Rectal smooth muscle tissue (tissue), 1 donor: Measurements from ENCODE around the gene ANO2.

Source experiments
- H3K27ac ChIP-seq: one replicate; pipeline ENCODE4 v1.7.0; 2013; ENCODE audit warnings: low read depth, low read length, inconsistent platforms
- H3K27me3 ChIP-seq: one replicate; pipeline ENCODE4 v1.7.0; 2013; ENCODE audit warnings: low read length; ENCODE audit not compliant: control insufficient read depth, insufficient read depth
- H3K36me3 ChIP-seq: one replicate; pipeline ENCODE4 v1.7.0; 2013; ENCODE audit warnings: low read length; ENCODE audit not compliant: control insufficient read depth, insufficient read depth
- H3K4me1 ChIP-seq: one replicate; pipeline ENCODE4 v1.7.0; 2013; ENCODE audit warnings: low read length; ENCODE audit not compliant: control insufficient read depth, insufficient read depth
- H3K4me3 ChIP-seq: one replicate; pipeline ENCODE4 v1.7.0; 2013; ENCODE audit warnings: low read length
- H3K9ac ChIP-seq: one replicate; pipeline ENCODE4 v1.7.0; 2013; ENCODE audit warnings: low read length

Gene ANO2

DNA sequence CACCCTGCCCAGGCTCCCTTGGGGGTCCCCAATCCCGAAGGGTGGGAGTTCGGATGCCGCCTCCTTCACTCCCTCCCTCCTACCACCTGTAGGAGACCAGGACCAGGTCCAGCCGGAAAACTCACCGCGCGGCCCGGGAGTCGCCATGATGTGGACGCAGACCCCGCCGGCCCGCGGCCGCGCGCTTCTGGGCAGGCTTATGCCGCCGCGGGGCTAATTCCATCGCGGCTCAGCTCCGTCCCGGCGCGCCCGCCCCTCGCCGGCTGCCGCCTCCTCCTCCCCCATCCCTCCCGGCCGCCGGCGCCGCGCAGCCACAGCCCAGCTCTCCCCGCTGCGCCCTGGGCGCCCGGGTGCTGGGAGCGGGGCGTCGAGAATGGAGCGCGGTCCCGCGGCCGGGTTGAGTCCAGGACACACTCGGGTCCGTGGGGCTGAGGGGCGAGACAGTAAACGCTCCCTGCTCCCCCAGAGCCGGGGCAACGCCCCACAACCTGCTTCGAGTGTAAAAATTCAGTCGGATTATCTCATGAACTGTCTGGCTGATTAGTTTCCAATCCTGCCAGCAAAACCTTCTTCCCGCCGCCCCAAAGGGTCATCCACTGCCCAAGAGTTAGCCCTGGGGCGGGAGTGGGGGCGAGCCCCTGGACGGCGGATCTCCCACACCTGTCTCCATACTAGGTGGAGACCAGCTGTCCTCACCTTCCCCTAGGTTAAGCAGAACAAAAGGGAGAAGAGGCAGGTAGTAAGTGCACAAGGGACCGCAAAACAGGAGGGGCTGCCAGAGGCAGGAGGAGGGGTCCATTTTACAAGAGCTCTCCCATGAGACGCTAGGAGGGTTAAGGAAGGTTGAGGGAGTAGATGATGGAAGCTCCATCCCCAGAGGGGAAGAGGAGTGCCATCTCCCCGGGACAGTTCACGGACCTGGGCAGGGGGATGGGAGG, at the start of gene ANO2:
Gene ANO2, minus strand, starts transcription at position 189 of the 938 bp plus-strand sequence. Its CDS starts 42 bp downstream, at position 147.
- Histone ChIP-seq H3K27ac (no peak within 1 kb of the TSS), H3K27me3 (no peaks in the 10 kb centered on the region), H3K4me3 (peak within 1 kb of the TSS; percentile 54), H3K9ac (no peak within 1 kb of the TSS), H3K36me3 (no peaks in the 10 kb centered on the region), H3K4me1 (no peaks in the 10 kb centered on the region)

DNA sequence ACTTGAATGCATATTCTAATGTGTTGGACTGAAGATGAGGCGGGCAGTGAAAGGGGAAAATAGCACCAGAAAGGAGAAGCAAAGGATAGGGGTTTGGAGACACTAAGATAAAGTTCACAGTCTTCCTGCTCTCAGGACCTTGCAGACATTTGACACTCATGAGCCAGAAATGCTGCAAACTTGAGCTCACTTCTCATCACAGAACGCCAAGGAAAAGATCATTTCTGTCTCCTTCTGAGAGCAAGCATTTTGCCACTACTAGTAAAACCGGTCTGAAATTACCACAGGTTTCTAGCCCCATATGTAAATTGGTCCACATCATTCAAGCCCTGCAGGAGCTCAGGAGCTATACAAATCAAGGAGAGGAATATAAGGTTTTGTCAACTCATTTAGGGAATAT, 44.6 kb upstream of the ANO2 start:
- Histone ChIP-seq H3K4me3 (no peak overlapping the region), H3K36me3 (no peaks in the 10 kb centered on the region), H3K27ac (no peak overlapping the region), H3K9ac (no peak overlapping the region), H3K27me3 (no peaks in the 10 kb centered on the region), H3K4me1 (peaks cover 10% of the 10 kb centered on the region)

DNA sequence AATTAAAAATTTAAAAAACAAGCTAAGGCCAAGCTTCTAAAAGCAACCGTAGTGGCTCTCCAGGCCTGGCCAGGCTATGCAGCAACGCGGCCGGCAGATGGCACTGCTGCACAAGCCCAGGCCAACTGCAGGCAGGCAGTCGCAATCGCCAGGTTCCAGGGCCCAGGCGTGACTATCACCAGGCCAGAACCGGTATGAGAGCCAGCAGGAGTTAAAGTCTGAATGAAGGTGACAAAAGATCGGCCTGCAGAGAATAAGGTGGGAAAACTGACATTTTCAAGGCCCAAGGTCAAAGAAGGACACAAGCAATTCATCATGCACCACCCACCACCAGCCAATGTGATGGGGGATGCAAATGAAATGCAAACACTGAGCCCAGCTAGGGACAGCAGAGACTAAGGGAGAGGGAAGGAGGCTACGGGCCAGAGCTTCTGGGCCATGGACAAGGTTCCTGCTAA, 43.6 kb upstream of the ANO2 start:
- Histone ChIP-seq H3K9ac (no peak overlapping the region), H3K27ac (peak overlapping the region; percentile 2), H3K36me3 (no peaks in the 10 kb centered on the region), H3K4me1 (peaks cover 10% of the 10 kb centered on the region), H3K27me3 (no peaks in the 10 kb centered on the region), H3K4me3 (no peak overlapping the region)

DNA sequence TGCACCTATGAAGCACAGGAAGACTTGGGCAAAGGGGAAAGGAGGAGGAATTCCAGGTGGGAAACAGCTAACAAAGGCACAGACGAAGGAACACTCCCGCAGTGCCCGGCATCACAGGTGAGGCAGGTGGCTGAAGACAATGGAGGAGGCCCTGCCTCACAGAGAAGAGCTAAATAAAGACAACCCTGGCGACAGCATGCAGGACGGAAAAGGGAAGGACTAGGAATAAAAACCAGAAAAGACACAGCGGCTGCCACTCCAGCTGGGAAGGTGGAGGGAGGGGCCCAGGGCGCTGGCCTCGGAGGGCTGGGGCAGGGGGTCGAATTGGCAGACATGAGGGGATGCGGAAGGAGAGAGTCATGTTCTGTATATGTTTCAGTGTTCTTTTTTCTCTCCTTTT, 43.0 kb upstream of the ANO2 start:
- Histone ChIP-seq H3K27ac (peak overlapping the region; percentile 50), H3K4me1 (peaks cover 10% of the 10 kb centered on the region), H3K9ac (no peak overlapping the region), H3K27me3 (no peaks in the 10 kb centered on the region), H3K36me3 (no peaks in the 10 kb centered on the region), H3K4me3 (no peak overlapping the region)

DNA sequence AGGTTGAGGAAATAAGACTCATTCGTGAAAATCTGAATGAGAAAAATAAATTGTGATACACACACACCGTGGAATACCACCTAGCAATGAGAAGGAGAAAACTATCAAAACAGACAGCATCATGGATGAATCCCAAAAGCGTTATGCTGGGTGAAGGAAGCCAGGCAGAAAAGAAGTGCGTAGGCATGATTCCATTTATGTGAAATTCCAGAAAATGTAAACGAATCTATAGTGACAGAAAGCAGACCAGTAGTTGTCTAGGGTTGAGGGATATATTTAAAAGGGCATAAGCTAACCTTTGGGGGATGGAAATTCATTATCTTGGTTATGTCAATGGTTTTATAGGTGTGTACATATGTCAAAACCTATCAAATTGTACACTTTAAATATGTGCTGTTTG, 42.5 kb upstream of the ANO2 start:
- Histone ChIP-seq H3K9ac (no peak overlapping the region), H3K27ac (peak overlapping the region; percentile 19), H3K27me3 (no peaks in the 10 kb centered on the region), H3K4me1 (peaks cover 10% of the 10 kb centered on the region), H3K4me3 (no peak overlapping the region), H3K36me3 (no peaks in the 10 kb centered on the region)

DNA sequence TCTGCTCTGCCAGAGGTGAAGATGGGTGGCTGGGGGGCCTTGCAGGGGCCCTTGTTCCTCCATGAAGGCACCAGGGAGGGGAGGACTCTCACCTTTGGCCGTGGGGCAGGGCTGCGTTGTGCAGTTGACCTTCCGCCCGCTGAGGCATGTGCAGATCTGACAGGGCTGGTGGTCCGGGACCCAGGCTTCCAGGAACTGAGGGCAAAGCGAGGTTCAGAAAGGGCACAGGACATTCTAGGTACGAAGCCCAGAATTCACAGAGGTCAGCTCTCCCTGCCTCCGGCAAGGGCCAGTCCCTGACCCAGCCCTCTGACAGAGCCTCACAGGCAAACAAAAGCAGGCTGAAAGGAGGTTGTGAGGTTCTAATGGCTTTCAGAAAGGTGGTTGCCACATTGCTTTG, 40.4 kb upstream of the ANO2 start:
- Histone ChIP-seq H3K36me3 (no peaks in the 10 kb centered on the region), H3K4me3 (no peak overlapping the region), H3K4me1 (peaks cover 10% of the 10 kb centered on the region), H3K27ac (no peak overlapping the region), H3K9ac (no peak overlapping the region), H3K27me3 (no peaks in the 10 kb centered on the region)

DNA sequence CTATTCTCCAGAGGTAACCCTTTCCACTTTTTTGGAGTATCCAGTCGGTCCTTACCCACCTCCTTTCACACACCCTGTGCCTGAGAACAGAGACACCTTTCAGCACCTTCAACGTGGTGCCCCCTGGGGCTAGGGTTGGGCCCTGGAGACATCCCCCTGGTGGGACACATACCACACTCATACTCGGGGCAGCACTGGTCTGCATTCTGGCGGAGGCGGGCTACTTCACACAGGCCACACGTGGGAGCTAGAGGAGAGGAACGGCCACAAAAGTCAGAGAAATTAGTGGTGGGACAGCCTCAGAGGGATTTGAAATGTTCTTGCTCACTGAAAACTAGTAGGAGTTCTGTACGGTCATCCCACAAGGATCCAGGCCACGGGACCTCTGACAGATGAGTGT, 39.8 kb upstream of the ANO2 start:
- no peak overlapping the region for H3K4me3 ChIP-seq
- H3K27me3 ChIP-seq, result no peaks in the 10 kb centered on the region
- H3K9ac ChIP-seq, result no peak overlapping the region
- H3K36me3 ChIP-seq, result no peaks in the 10 kb centered on the region
- H3K27ac ChIP-seq, result no peak overlapping the region
- H3K4me1 ChIP-seq, result peaks cover 10% of the 10 kb centered on the region

DNA sequence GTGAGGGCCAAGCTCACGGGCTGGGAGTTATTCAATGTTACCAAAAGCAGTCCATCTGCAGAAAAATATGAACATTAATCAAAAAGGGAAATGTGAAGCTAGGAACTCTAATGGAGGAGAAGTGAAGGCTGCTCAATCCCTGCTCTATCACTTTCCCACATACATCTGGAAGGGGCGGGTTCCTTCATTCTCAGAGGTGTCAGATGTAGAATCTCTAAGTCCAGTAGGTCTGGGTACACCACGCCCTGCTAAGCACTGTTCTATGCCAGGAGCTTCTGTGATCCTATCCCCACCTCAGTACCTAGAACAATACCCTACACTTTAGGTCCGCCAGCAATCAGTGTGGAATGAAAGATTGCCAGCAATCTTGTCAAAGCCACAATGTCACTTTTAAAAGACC, 37.0 kb upstream of the ANO2 start:
- Histone ChIP-seq H3K27ac (no peak overlapping the region), H3K4me1 (peaks cover under 1% of the 10 kb centered on the region), H3K36me3 (no peaks in the 10 kb centered on the region), H3K4me3 (no peak overlapping the region), H3K27me3 (no peaks in the 10 kb centered on the region), H3K9ac (no peak overlapping the region)

DNA sequence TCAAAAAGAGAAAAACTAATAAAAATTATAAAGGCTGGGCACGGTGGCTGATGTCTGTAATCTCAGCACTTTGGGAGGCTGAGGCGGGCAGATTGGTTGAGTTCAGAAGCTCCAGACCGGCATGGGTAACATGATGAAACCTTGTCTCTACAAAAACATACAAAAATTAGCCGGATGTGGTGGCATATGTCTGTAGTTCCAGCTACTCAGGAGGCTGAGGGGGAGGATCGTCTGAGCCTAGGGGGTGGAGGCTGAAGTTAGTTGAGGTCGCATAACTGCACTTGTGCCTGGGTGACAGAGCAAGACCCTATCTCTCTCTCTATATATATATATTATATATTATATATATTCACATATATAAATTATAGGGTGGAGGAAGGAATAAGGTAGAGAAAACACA, 32.5 kb upstream of the ANO2 start:
- H3K9ac ChIP-seq, result no peak overlapping the region
- no peak overlapping the region for H3K27ac ChIP-seq
- H3K36me3 ChIP-seq, result no peaks in the 10 kb centered on the region
- H3K4me3 ChIP-seq, result no peak overlapping the region
- H3K27me3 ChIP-seq, result no peaks in the 10 kb centered on the region
- H3K4me1 ChIP-seq, result no peaks in the 10 kb centered on the region

DNA sequence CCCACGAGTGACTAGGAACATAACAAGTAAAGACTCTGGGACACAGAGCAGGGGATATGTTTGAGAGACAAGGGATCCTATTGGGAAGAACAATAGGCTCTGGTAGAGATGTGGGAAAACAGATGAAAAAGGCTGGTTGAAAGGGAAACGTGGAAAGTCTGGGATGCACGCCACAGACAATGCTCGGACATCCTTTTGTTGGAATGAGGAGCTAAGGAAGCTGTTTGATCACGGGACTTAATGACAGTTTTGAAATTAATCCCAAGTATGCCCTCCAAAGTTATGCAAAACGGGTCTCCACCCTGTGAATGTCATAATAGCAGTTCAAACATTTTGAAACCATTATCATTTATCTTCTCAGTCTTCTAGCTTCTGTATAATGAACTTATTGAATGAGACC, 31.7 kb upstream of the ANO2 start:
- no peak overlapping the region for H3K4me3 ChIP-seq
- no peak overlapping the region for H3K27ac ChIP-seq

DNA sequence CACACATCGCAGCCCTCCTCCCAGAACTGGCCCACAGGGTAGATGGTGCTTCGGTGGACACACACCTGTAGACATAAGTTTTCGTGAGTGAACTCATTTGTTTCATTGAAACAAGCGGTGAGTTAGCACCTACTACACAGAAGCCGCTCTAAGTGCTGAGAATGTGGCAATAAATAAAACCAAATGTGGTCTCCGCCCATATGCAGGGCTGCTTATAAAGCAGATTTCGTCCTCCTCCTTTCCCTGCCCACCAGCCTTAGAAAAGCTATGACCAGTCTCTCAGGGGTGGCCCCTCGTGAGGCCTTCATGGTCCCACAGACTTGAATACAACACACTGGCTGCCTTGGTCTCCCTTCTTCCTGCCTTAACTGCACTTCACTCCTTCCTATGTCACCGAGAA, 31.1 kb upstream of the ANO2 start:
- Histone ChIP-seq H3K27me3 (no peaks in the 10 kb centered on the region), H3K4me1 (no peaks in the 10 kb centered on the region), H3K36me3 (no peaks in the 10 kb centered on the region), H3K27ac (no peak overlapping the region), H3K4me3 (no peak overlapping the region), H3K9ac (no peak overlapping the region)

More for the DNA sequence above, 31.7 kb upstream of the ANO2 start:
- Histone ChIP-seq H3K36me3 (no peaks in the 10 kb centered on the region), H3K4me1 (no peaks in the 10 kb centered on the region), H3K27me3 (no peaks in the 10 kb centered on the region), H3K9ac (no peak overlapping the region)

DNA sequence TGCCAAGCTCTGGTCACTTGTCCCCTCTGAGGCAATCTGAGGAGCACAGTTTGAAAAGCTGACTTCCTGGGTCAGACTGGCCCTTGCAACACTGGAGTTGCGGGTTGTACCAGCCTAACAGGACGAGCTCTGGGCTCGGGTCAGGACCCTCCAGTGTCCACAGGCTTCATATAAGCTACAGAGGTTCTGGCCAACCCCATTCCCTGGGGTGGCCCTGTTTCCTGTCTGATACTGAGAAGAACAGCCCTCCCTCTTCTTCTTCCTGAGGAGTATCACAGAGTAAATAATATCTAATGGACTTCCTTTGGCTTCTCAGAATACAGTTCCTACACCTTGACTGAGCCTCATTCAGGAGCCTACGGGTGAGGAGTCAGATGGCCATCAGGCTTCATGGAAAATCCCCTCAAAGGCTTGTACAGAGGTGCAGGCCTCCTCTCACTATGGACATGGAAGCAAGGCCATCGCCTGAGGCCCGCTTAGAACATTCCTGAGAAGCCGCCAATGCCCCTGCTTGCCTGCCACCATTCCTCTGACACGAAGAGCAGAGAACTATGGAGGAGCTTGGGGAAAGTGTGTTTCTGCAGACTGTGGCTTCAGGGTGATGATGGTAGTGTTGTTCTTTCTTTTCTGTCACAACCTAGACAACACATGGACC, 28.5 kb upstream of the ANO2 start:
- no peaks in the 10 kb centered on the region for H3K4me1 ChIP-seq
- no peaks in the 10 kb centered on the region for H3K36me3 ChIP-seq
- H3K4me3 ChIP-seq, result no peak overlapping the region
- no peak overlapping the region for H3K9ac ChIP-seq
- H3K27ac ChIP-seq, result no peak overlapping the region
- H3K27me3 ChIP-seq, result no peaks in the 10 kb centered on the region
